SK-N-SH treated with all-trans-retinoic acid at 6 μM for 48 hours (cell line): Measurements from ENCODE around the gene CABLES1.
A peak's percentile ranks its signal among the peaks of the same experiment; 100 is the strongest.

Experiments used
- ATAC-seq: fragments of 200-7000 bp; cut with Tn5 transposase; 3 replicates; pipeline ENCODE4 v1.9.1; 2020; ENCODE audit warnings: mild to moderate bottlenecking, moderate library complexity
- ARNTL ChIP-seq: fragments of 450-650 bp; formaldehyde crosslinking; IDR thresholded peaks from 2 replicates; pipeline ENCODE4 v1.5.0; 2020; ENCODE audit warnings: low read depth, mild to moderate bottlenecking, moderate library complexity, borderline replicate concordance
- CSDC2 ChIP-seq: fragments of 250-450 bp; sonication (Bioruptor Pico); IDR thresholded peaks from 2 replicates; pipeline ENCODE4 v1.5.0; 2020; ENCODE audit warnings: mild to moderate bottlenecking, moderate library complexity
- ESRRG ChIP-seq: fragments of 250-450 bp; sonication (Bioruptor Pico); IDR thresholded peaks from 2 replicates; pipeline ENCODE4 v1.6.1; 2021; ENCODE audit warnings: mild to moderate bottlenecking
- GLIS3 ChIP-seq: fragments of 250-450 bp; sonication (Bioruptor Pico); IDR thresholded peaks from 2 replicates; pipeline ENCODE4 v1.5.0; 2020; ENCODE audit warnings: mild to moderate bottlenecking, moderate library complexity
- ISL1 ChIP-seq: fragments of 250-450 bp; sonication (Bioruptor Pico); IDR thresholded peaks from 2 replicates; pipeline ENCODE4 v2.1.2; 2022; ENCODE audit warnings: mild to moderate bottlenecking, moderate library complexity
- OSR1 ChIP-seq: fragments of 250-450 bp; sonication (Bioruptor Pico); IDR thresholded peaks from 2 replicates; pipeline ENCODE4 v1.8.0; 2022; ENCODE audit warnings: moderate library complexity, mild to moderate bottlenecking, inconsistent platforms
- PPARA ChIP-seq: fragments of 250-450 bp; sonication (Bioruptor Pico); IDR thresholded peaks from 2 replicates; pipeline ENCODE4 v1.5.0; 2020; ENCODE audit warnings: mild to moderate bottlenecking, borderline replicate concordance
- RARB ChIP-seq: fragments of 250-450 bp; sonication (Bioruptor Pico); IDR thresholded peaks from 2 replicates; pipeline ENCODE4 v1.8.0; 2021; ENCODE audit warnings: mild to moderate bottlenecking, moderate library complexity
- SNAI2 ChIP-seq: fragments of 250-450 bp; sonication (Bioruptor Pico); IDR thresholded peaks from 2 replicates; pipeline ENCODE4 v1.5.0; 2020; ENCODE audit warnings: mild to moderate bottlenecking, moderate library complexity
- TCF4 ChIP-seq: fragments of 250-450 bp; sonication (Bioruptor Pico); IDR thresholded peaks from 2 replicates; pipeline ENCODE4 v1.8.0; 2021; ENCODE audit warnings: mild to moderate bottlenecking, moderate library complexity, borderline replicate concordance
- TOX ChIP-seq: fragments of 250-450 bp; sonication (Bioruptor Pico); IDR thresholded peaks from 2 replicates; pipeline ENCODE4 v1.8.0; 2021; ENCODE audit warnings: mild to moderate bottlenecking, moderate library complexity, borderline replicate concordance
- ZC3H10 ChIP-seq: fragments of 250-450 bp; sonication (Bioruptor Pico); IDR thresholded peaks from 2 replicates; pipeline ENCODE4 v1.5.1; 2021; ENCODE audit warnings: mild to moderate bottlenecking, moderate library complexity
- ZFP3 ChIP-seq: fragments of 250-450 bp; sonication (Bioruptor Pico); IDR thresholded peaks from 2 replicates; pipeline ENCODE4 v1.5.0; 2020; ENCODE audit warnings: mild to moderate bottlenecking, moderate library complexity
- ZFP30 ChIP-seq: fragments of 450-650 bp; formaldehyde crosslinking; IDR thresholded peaks from 2 replicates; pipeline ENCODE4 v1.5.0; 2022; ENCODE audit warnings: mild to moderate bottlenecking, moderate library complexity
- ZNF565 ChIP-seq: fragments of 450-650 bp; formaldehyde crosslinking; conservative IDR thresholded peaks from 2 replicates; pipeline ENCODE4 v1.5.0; 2020; ENCODE audit warnings: low read depth, mild to moderate bottlenecking, moderate library complexity
- ZNF70 ChIP-seq: fragments of 450-650 bp; formaldehyde crosslinking; IDR thresholded peaks from 2 replicates; pipeline ENCODE4 v1.5.0; 2020; ENCODE audit warnings: mild to moderate bottlenecking, moderate library complexity
- ZNF8 ChIP-seq: fragments of 450-650 bp; formaldehyde crosslinking; IDR thresholded peaks from 2 replicates; pipeline ENCODE4 v1.5.0; 2020; ENCODE audit warnings: mild to moderate bottlenecking, moderate library complexity
- TF ChIP-seq, protein P1 (sequence below): fragments of 250-450 bp; sonication (Bioruptor Pico); IDR thresholded peaks from 2 replicates; pipeline ENCODE4 v1.8.0; 2021; ENCODE audit warnings: low read depth, mild to moderate bottlenecking, moderate library complexity, borderline replicate concordance
- TF ChIP-seq, protein P2 (sequence below): fragments of 250-450 bp; sonication (Bioruptor Pico); IDR thresholded peaks from 2 replicates; pipeline ENCODE4 v1.5.0; 2020; ENCODE audit warnings: mild to moderate bottlenecking, moderate library complexity
- TF ChIP-seq, protein P3 (sequence below): fragments of 250-450 bp; sonication (Bioruptor Pico); IDR thresholded peaks from 2 replicates; pipeline ENCODE4 v1.8.0; 2020; ENCODE audit warnings: mild to moderate bottlenecking, moderate library complexity, borderline replicate concordance
- TF ChIP-seq, protein P4 (sequence below): fragments of 250-450 bp; sonication (Bioruptor Pico); IDR thresholded peaks from 2 replicates; pipeline ENCODE4 v1.5.1; 2021; ENCODE audit warnings: mild to moderate bottlenecking, moderate library complexity

Gene CABLES1

DNA sequence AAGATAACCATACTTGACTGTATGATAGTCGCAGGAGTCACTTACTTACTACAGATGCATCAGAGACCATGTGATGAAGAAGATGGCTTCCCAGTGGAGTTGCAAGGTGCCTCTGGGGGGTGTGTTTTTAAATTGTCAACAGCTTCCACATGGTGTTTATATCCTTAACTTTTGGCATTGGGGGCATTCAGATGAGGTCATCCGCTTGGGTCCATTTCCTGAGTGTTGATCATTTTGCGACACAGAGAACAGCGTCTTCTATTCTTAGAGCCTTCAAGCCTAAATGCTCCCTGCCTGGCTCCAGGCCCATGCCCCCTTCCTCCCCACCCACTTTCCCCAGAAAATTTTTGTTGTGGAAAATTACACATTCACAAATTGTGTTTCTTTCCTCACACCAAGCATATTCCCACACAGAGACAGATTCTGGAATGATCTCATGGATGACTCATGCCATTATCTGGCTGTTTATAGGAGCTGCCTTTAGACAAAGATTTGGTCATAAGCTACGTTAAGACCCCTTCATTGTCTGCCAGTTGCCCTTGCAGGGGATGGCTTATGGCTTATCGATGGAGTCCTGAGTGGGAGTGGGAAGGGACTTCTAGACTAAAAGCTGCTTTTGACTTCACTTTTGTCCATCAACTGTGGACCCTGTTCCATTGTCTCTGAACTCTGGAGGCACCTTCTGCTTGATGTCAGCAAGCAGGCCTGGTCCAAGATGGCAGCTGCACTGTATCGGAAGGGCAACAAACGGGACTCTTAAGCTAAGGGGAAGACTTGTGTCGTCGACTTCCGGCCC is 91.8 kb downstream of the CABLES1 start:
- peak; percentile 55; the same call in 2 of the 3 replicates for ATAC-seq
- TF ChIP-seq ISL1 (CRISPR knock-in tag) = 0 out of 2 replicates have a peak, but pooled peaks have one; percentile 6
- TF ChIP-seq TCF4 (CRISPR knock-in tag) = no peak

DNA sequence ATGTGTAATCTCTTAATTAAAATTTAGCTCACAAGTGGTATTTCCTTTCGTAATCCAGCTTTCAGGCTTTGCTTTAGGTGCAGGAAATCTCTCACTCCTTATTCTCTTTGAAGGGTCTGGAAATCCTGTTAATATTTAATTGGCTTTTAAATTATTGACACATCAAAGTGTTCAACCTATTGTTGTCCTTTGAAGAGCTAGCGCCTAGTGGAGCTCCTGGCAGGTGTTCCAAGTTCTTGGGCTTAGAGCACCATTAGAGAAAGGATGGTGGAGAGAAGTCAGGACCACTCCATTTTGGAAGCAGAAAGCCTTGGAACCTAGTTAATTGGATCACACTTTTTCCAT is 92.4 kb downstream of the CABLES1 start:
- no peak for ATAC-seq
- TF ChIP-seq CSDC2 (CRISPR knock-in tag) (no peak), ESRRG (CRISPR knock-in tag) (no peak), ZC3H10 (CRISPR knock-in tag) (no peak), SNAI2 (no peak), ARNTL (CRISPR knock-in tag) (no peak), GLIS3 (no peak), ZFP3 (CRISPR knock-in tag) (no peak), ISL1 (CRISPR knock-in tag) (no peak), ZFP30 (CRISPR knock-in tag) (no peak), TOX (CRISPR knock-in tag) (no peak), ZNF565 (CRISPR knock-in tag) (no peak), TCF4 (CRISPR knock-in tag) (no peak), PPARA (no peak), OSR1 (CRISPR knock-in tag) (no peak), RARB (CRISPR knock-in tag) (no peak)
- TF ChIP-seq, protein P1, sequence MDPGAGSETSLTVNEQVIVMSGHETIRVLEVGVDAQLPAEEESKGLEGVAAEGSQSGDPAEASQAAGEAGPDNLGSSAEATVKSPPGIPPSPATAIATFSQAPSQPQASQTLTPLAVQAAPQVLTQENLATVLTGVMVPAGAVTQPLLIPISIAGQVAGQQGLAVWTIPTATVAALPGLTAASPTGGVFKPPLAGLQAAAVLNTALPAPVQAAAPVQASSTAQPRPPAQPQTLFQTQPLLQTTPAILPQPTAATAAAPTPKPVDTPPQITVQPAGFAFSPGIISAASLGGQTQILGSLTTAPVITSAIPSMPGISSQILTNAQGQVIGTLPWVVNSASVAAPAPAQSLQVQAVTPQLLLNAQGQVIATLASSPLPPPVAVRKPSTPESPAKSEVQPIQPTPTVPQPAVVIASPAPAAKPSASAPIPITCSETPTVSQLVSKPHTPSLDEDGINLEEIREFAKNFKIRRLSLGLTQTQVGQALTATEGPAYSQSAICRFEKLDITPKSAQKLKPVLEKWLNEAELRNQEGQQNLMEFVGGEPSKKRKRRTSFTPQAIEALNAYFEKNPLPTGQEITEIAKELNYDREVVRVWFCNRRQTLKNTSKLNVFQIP = no peak
- TF ChIP-seq, protein P2, sequence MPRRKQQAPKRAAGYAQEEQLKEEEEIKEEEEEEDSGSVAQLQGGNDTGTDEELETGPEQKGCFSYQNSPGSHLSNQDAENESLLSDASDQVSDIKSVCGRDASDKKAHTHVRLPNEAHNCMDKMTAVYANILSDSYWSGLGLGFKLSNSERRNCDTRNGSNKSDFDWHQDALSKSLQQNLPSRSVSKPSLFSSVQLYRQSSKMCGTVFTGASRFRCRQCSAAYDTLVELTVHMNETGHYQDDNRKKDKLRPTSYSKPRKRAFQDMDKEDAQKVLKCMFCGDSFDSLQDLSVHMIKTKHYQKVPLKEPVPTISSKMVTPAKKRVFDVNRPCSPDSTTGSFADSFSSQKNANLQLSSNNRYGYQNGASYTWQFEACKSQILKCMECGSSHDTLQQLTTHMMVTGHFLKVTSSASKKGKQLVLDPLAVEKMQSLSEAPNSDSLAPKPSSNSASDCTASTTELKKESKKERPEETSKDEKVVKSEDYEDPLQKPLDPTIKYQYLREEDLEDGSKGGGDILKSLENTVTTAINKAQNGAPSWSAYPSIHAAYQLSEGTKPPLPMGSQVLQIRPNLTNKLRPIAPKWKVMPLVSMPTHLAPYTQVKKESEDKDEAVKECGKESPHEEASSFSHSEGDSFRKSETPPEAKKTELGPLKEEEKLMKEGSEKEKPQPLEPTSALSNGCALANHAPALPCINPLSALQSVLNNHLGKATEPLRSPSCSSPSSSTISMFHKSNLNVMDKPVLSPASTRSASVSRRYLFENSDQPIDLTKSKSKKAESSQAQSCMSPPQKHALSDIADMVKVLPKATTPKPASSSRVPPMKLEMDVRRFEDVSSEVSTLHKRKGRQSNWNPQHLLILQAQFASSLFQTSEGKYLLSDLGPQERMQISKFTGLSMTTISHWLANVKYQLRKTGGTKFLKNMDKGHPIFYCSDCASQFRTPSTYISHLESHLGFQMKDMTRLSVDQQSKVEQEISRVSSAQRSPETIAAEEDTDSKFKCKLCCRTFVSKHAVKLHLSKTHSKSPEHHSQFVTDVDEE (CRISPR knock-in tag) = no peak
- TF ChIP-seq, protein P3, sequence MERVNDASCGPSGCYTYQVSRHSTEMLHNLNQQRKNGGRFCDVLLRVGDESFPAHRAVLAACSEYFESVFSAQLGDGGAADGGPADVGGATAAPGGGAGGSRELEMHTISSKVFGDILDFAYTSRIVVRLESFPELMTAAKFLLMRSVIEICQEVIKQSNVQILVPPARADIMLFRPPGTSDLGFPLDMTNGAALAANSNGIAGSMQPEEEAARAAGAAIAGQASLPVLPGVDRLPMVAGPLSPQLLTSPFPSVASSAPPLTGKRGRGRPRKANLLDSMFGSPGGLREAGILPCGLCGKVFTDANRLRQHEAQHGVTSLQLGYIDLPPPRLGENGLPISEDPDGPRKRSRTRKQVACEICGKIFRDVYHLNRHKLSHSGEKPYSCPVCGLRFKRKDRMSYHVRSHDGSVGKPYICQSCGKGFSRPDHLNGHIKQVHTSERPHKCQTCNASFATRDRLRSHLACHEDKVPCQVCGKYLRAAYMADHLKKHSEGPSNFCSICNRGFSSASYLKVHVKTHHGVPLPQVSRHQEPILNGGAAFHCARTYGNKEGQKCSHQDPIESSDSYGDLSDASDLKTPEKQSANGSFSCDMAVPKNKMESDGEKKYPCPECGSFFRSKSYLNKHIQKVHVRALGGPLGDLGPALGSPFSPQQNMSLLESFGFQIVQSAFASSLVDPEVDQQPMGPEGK (CRISPR knock-in tag) = no peak
- TF ChIP-seq, protein P4, sequence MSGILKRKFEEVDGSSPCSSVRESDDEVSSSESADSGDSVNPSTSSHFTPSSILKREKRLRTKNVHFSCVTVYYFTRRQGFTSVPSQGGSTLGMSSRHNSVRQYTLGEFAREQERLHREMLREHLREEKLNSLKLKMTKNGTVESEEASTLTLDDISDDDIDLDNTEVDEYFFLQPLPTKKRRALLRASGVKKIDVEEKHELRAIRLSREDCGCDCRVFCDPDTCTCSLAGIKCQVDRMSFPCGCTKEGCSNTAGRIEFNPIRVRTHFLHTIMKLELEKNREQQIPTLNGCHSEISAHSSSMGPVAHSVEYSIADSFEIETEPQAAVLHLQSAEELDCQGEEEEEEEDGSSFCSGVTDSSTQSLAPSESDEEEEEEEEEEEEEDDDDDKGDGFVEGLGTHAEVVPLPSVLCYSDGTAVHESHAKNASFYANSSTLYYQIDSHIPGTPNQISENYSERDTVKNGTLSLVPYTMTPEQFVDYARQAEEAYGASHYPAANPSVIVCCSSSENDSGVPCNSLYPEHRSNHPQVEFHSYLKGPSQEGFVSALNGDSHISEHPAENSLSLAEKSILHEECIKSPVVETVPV (CRISPR knock-in tag) = no peak

DNA sequence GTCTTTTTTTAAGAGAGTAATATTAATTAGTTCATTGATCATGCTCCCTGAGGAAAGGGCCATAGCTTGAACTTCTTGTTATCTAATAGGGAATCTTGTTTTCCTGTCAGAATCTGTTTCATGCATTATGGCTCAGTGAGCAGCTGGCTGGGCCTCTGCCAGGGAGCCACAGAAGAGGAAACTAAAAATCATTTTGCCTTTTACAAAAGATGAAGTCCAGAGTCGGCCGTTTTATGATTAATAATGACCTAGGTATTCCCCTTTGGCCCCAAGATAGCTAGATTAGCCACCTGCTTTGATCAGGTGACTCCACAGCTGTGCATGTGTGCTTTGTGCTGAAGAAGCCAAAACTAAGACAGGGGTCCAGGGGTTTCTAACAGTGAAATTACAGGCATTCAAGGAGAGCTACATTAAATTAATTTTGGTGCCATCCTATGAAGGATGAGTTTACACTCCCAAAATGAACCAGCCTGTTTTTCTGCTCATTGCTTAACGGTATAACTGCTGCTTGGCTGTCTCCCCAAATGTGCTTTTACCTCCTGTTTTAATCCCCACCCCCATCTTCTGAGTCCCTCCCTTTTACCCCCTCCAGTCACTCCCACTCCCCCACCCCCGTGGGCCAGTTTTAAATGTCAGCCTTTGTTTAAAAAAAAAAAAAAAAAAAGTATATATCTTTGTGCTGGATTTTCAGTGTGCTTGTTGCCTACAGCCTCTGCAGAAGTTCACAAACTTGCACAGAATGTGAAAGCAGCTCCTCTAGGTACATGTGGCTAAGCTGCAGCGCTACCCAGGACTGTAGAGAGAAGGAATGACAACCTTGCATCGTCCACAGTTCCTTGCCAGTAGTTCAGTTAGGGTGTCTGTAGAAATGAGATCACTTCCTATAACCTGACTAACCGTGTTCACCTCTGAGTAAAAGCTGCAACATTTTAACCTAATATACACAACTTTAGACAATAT is 93.1 kb downstream of the CABLES1 start:
- peak; percentile 55 for ATAC-seq
- TF ChIP-seq ZFP30 (CRISPR knock-in tag) (no peak), ESRRG (CRISPR knock-in tag) (no peak), OSR1 (CRISPR knock-in tag) (no peak), ZNF70 (CRISPR knock-in tag) (no peak), ZNF565 (CRISPR knock-in tag) (no peak), PPARA (no peak), ZNF8 (CRISPR knock-in tag) (no peak), RARB (CRISPR knock-in tag) (no peak)
- TF ChIP-seq, protein P4 (CRISPR knock-in tag) = no peak
- TF ChIP-seq, protein P2 (CRISPR knock-in tag) = no peak
- TF ChIP-seq, protein P3 (CRISPR knock-in tag) = no peak
